NT2/D1 (cell line): ENCODE measurements around the gene MRPL32.

Source experiments
- SUZ12 ChIP-seq: IDR thresholded peaks from 2 replicates; pipeline ENCODE4 v1.6.1; 2011; ENCODE audit not compliant: insufficient read length, insufficient read depth; ENCODE audit errors: extremely low read depth
- YY1 ChIP-seq: IDR thresholded peaks from 2 replicates; pipeline ENCODE4 v1.6.1; 2011; ENCODE audit not compliant: insufficient read length, insufficient read depth
- ZNF274 ChIP-seq: IDR thresholded peaks from 2 replicates; pipeline ENCODE4 v1.6.1; 2011; ENCODE audit warnings: mild to moderate bottlenecking, low read depth, low read length

DNA sequence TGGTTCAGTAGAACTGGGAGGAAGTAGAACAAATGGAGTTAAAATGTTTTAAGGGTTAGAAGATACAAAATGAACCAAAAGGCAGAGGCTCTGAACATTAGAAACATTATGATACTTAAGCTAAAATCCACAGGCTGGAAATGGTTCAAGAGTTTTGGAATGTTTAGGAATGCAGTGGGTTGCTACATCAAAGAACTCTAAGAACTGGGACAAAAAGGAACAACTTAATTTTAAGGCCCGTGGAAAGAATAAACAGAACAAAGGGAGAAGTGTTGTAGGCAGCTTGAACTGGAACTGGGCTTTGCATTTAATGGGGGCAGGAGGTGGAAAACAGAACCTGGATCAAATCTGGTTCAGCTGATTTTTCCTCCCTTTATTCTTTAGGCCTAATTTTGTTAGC, 16.8 kb upstream of the MRPL32 start:
- TF ChIP-seq YY1 (no peak), SUZ12 (no peak), ZNF274 (no peak)
